Activated CD4-positive, CD25-positive, alpha-beta regulatory T cell treated with anti-CD3 and anti-CD28 coated beads, Interleukin-2, amount 50 U/mL, for 16 hours (primary cell): Measurements from ENCODE around the gene BOLA3.
A peak's percentile ranks its signal among the peaks of the same experiment; 100 is the strongest.
"Not testable (repeated sequence)": the region's sequence is repeated elsewhere in the genome, so short reads cannot be mapped to it uniquely, and the experiment has no call there.

ENCODE experiments used
- DNase-seq: peaks from one replicate; pipeline ENCODE4 v3.0.0-alpha.2; 2020; ENCODE audit warnings: low read depth, low spot score

Gene BOLA3, protein sequence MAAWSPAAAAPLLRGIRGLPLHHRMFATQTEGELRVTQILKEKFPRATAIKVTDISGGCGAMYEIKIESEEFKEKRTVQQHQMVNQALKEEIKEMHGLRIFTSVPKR

DNA sequence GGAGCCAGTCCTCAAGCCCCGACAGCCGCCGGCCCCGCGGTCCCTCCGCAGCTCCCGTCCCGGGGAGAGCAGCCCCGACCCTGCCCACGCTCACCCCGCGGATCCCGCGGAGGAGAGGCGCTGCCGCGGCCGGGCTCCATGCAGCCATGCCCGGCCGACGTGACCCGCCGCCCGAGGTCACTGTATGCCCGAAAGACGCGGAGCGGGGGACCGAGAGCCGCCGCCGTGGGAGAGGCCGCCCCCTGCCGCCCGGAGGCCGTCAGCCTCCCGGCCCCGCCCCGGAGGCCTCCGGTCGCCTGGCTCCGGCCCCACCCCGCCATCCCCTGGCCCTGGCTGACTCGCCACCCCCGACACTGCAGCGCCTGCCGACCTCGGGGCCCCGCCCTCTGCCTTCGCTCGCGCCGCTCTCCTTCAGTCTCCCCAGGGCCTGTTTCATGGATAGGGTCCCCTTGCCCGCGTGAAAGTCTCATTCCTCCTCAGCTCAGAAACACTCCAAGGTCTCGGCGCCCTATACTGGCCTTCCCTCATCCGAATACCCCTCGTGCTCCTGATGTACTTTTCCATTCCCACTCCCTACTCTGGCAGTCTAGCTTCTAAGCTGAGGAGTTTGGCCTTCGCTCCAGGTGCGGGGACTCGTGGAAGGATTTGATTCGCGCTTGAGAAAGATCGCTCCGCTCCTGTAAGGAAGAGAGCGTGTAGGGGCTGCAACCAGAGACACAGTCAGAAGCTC lies at the start of gene BOLA3:
BOLA3 (minus strand) TSS at position 186 of the 730 bp plus-strand sequence; CDS start at position 148, 38 bp downstream.
- peak; percentile 63 for DNase-seq

GRCh38 chr2:74197049-74197448 lies 49.3 kb upstream of the BOLA3 start:
- DNase-seq = no peak

- DNase-seq = no peak
Measured at GRCh38 chr2:74194799-74195198, 47.1 kb upstream of the BOLA3 start.

GRCh38 chr2:74191596-74192380 lies 44.1 kb upstream of the BOLA3 start:
- DNase-seq = no peak

DNA sequence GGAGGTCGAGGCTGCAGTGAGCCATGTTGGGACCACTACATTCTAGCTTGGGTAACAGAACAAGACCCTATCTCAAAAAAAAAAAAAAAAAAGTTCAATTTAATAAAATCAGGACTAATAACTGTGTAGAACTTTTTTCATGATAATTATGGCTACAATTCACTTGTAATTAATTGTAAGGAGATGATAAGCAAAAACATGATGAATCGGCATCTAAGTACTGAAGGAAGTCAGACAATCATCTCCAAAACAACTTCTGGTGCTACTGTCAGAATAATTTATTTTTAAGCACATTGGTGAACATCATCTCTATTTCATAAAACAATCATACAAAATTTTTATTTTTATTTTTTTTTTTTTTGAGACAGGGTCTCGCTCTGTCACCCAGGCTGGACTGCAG lies 41.0 kb upstream of the BOLA3 start:
- DNase-seq = no peak

DNA sequence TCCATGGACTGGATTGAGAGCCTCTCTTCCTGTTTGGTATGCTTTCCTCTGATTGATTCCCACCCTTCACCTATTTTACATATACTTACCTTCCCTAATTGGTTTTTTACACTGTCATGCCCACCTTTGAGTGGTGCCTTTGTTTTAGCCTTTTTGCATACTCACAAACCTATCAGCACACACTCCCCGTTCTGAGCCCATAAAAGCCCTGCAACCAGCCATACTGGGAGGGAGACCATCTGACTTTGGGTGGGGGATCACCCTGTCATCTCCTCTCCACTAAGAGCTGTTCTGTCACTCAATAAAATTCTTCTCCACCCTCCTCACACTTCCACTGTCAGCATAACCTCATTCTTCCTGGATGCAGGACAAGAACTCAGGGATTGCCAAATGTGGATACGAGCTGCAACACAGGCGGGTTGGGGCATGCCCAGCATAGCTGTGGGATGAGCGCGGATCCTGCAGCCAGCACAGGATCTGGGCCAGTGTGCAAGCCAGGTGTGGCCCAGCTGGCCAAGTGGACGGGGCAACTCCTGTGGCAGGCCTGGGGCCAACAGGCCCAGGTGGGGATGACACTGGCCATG lies 40.4 kb upstream of the BOLA3 start:
- DNase-seq = no peak

GRCh38 chr2:74186706-74187105 lies 39.0 kb upstream of the BOLA3 start:
- not testable (repeated sequence) for DNase-seq

DNA sequence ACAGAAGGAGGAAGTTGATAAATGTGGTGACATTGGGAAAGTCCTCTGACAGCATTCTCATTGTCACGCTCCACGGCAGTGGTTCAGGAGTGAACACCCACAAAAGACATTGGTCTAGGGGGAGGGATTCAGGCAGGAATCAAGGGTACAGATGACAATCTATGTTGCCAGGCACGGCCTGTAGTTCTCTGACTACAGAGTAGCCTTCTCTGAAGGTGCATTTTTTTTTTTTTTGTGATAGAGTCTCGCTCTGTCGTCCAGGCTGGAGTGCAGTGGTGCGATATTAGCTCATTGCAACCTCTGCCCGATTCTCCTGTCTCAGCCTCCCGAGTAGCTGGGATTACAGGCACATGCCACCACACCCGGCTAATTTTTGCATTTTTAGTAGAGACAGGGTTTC lies 38.3 kb upstream of the BOLA3 start:
- no peak for DNase-seq

GRCh38 chr2:74183878-74184277 lies 36.2 kb upstream of the BOLA3 start:
- DNase-seq = no peak

DNA sequence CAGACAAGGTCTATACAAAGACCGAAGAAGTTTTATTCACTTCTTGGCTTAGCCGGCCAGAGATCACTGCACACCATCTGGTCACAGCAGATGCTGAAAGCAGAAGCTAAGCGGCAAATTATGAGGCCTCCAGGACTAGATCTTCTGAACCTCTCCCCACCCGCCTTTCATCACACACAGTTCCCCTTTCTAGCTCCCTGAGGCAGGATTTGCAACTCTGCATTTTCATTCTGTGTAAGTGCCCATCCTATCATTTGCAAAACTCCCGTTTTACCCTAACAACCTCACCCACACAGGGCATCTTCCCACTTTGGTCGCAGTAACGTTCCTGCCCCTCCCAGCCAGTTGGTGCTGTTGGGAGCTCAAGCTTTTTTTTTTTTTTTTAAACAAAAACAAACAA lies 34.0 kb upstream of the BOLA3 start:
- DNase-seq = no peak

- DNase-seq = no peak
Measured at GRCh38 chr2:74179063-74179865, 31.6 kb upstream of the BOLA3 start.

DNA sequence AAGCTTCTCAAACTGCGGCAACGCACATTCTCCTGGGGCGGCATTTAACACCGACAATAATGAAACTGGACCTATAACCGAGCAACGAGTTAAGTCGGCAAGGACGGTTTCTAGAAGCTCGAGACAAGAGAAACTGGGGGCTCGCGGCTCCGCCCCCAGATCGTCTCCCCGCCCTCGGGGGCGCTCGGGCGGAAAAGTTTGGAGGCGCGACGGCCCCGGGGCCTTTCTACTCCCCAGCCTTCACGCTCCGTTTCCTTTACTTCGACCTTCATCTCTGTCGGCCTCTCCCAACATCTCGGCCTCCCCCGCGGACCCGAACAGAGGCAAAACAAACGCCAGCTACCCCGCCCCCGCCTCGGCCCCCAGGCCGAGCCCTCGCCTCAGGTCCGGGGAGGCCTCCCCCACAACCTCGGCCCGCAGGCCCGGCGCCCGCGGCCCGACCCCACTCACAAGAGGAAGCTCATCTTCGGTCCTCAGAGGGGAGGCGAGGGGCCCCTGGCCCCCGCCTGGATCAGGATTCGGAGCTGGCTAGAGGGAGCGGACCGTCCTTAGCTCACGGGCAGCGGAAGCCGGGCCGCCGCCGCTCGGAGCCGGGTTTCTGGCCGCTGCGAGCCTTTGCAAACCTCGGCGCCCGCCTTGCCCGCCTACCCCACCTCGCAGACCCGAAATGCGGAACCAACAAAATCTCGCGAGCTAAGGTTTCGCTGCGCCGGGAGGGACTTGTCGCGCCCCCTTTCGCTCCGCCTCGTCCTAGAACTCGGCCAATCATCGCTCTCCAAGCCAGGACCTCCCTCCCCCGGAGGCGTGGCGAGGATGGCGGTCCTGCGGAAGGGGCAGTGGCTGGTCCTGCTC lies 30.7 kb upstream of the BOLA3 start, which contains the start of gene MOB1A:
MOB1A (minus strand) TSS at position 669 of the 852 bp plus-strand sequence; CDS start at position 464, 205 bp downstream.
- peak; percentile 94 for DNase-seq

GRCh38 chr2:74177696-74178095 lies 30.0 kb upstream of the BOLA3 start:
- DNase-seq = no peak

DNA sequence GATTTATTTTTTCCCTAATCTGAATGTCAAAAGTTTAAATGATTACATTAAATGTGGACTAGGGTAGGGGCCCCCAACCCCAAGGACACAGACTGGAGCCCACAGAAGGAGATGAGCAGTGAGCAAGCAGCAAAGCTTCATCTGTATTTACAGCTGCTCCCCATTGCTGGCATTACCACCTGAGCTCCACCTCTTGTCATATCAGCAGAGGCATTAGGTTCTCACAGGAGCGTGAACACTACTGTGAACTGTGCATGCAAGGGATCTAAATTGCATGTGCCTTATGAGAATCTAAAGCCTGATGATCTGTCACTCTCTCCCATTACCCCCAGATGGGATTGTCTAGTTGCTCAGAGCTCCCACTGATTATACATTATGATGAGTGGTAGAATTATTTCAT lies 27.2 kb upstream of the BOLA3 start:
- DNase-seq = no peak

- DNase-seq = no peak
Measured at GRCh38 chr2:74168739-74169138, 21.0 kb upstream of the BOLA3 start.

- no peak for DNase-seq
Measured at GRCh38 chr2:74164761-74165160, 17.0 kb upstream of the BOLA3 start.

- DNase-seq = no peak
Measured at GRCh38 chr2:74162951-74163350, 15.2 kb upstream of the BOLA3 start.

DNA sequence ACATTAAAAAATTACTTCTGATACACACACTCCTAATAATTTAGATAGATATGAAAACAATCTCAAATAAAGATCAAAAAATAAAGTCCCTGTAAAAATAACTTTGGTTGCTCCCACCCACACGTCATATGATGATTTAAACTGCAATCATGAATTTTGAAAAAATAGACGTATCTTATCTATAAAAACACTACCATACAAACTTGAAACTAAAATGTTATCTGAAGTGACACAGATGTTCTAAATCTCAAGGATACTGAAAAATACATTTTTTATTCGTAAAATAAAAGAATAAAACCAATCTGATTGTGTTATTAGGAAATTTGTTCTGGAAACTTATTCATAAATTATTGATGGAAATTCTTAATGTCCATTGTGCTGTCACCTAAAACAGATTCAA lies 8.1 kb upstream of the BOLA3 start:
- no peak for DNase-seq

- DNase-seq = no peak
Measured at GRCh38 chr2:74152954-74153353, 5.2 kb upstream of the BOLA3 start.

- no peak for DNase-seq
Measured at GRCh38 chr2:74149570-74150319, 2.0 kb upstream of the BOLA3 start.
